ENCODE measurements around the gene ANAPC16.
"Not testable (repeated sequence)": the region's sequence is repeated elsewhere in the genome, so short reads cannot be mapped to it uniquely, and the experiment has no call there.

ANAPC16 gene

GRCh38 chr10:72211832-72212231 lies 4.0 kb upstream of the ANAPC16 start:
- DNase-seq = not testable (repeated sequence)

GRCh38 chr10:72218325-72218724 lies 2.5 kb downstream of the ANAPC16 start:
- DNase-seq = peak in 1 of 5 experiments; percentile 53

GRCh38 chr10:72218726-72219125 lies 2.9 kb downstream of the ANAPC16 start:
- DNase-seq = no peak

DNA sequence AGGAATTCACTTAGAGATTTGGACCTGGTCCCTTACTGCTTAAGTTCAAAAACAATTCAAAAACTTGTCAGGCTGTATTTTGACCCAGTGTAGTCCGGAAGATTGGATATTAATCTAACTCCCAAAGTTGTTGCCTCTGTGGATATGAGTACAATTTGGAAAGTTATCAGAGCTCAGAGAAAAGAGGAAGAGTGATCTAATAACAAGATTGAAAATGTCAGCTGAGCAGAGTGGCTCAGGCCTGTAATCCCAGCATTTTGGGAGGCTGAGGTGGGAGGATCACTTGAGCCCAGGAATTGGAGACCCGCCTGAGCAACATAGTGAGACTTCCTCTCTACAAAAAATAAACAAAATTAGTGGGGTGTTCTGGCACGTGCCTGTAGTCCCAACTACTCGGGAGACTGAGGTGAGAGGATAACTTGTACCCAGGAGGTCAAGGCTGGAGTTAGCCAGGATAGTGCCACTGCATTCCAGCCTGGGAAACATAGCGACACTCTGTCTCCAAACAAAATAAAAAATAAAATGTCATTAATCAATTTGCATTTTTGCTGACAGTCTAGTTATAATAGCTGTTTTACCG lies 3.5 kb downstream of the ANAPC16 start:
- DNase-seq = no peak

- DNase-seq = no peak
Observed at GRCh38 chr10:72220637-72221036, 4.8 kb downstream of the ANAPC16 start.

- no peak for DNase-seq
Observed at GRCh38 chr10:72221278-72221677, 5.5 kb downstream of the ANAPC16 start.

DNA sequence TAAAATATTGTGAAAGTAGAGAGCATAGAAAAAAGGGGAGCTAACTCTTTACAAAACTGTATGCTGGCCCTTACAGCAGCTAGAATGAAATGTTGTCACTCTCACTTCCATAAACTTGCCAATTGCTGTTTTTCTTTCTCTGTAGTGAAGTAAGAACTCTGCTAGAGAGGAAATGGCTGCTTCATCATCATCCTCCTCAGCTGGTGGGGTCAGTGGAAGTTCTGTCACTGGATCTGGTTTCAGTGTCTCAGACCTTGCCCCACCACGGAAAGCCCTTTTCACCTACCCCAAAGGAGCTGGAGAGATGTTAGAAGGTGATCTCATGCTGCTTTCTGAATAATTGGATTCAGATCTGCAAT lies 7.9 kb downstream of the ANAPC16 start:
- no peak for DNase-seq

DNA sequence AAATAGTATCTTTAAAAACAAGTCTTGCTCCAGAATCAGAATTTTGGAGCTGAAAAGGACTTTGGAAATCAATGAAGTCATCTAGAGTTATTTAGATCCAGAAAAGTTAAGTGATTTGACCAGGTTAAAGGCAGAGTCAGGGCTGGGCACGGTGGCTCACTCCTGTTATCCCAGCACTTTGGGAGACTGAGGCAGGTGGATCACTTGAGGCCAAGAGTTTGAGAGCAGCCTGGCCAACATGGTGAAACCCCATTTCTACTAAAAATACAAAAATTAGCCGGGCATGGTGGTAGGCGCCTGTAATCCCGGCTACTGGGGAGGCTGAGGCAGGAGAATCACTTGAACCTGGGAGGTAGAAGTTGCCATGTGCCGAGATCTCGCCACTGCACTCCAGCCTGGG lies 8.4 kb downstream of the ANAPC16 start:
- not testable (repeated sequence) for DNase-seq

DNA sequence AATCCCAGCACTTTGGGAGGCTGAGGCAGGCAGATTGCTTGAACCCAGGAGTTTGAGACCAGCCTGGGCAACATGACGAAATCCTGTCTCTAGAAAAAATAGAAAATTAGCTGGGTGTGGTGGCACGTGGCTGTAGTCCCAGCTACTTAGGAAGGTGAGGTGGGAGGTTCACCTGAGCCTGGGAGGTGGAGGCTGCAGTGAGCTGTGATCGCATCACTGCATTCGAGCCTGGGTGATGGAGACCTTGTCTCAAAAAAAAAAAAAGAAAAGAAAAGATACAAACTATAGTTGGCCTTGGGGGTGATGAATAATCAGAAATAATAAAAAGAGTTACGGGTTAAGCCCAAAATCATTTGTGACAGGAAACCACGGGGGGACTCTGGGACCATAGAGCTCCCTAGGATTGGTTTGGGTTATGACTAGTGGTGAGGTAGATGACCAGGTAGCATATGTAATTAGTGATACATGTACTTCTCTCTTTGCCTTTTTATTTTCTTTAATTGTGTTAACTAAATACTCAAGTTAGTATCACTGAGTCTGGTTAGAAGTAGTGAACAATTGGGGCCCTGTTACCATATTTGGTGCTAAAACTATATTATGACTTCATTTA lies 10.7 kb downstream of the ANAPC16 start:
- no peak for DNase-seq

DNA sequence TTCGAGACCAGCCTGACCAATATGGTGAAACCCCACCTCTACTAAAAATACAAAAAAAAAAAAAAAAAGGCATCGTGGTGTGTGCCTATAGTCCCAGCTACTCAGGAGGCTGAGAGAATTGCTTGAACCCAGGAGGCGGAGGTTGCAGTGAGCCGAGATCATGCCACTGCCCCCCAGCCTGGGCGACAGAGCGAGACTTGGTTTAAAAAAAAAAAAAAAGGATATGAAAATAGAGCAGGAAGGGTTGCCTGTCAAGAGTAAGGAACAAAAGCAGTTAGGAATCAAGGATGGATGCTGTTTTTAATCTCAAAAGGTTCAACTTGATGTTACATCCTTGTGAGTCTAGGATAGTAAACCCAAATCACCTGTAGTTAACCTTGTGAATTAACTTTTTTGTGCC lies 12.0 kb downstream of the ANAPC16 start:
- no peak for DNase-seq

DNA sequence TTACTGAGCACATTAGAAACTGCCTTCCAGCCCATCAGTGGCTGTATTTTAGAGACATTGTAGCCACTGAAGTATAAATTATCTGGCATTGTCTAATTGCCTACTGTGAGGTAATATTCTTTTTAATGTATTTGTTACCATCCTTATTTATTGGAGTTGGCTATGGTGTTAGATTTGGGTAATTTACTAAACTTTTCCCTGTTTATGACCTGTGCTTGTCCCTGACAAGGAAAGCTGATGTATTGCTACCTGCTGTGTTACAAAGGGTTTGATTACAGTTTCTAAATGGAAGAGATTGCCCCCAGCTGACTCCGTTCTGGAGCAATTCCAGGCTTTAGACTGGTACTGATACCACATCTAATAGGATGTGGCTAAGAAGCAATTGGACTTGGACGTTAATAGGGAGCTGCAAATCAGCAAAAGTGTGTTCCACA lies 12.5 kb downstream of the ANAPC16 start:
- no peak for DNase-seq

DNA sequence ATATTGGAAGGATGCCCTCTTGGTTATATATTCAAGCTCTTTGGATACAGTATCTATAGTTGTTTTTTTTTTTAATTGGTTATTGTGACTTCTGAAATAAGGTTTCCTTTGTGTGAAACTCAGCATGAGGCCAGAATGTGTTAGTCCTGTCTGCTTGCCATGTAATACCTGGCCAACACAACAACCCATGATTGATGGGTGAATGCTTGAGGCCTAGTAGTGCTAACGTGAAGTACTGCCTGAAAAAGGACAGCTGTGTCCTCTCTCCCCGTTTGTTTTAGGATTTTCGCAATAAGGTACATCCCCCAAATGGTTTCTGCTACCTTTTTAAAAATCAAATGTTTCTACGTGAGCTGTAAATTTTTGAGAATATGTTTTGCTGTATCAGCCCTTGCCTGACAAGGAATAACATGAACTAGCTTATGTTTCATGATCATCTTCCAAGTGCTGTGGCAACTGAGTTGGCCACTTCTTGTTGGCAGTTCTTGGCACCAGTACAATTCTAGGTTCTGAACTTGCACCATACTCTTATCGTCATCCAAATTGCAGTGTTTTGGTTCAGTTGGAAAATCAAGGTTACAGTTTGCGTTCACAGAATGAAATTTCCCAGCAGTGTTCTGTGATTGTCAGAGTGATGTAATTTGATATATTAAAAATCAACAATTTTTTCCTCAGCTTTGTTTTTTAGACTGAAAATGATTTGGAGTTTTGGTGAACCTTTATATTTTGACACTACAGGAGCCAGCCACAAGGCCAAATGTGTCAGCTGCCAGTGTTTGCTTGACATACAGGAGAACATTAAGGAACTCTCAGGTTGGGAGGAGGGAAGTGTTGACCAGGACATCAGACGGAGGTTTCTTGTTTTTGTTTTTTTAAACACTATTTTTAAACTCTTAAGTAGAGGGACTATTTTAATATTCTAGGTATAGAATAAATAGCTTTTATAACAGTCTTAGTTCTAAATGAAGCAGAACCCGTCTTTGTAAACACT lies 13.7 kb downstream of the ANAPC16 start:
- no peak for DNase-seq

- DNase-seq = no peak
Observed at GRCh38 chr10:72233621-72234020, 17.8 kb downstream of the ANAPC16 start.

GRCh38 chr10:72234560-72235095 lies 18.8 kb downstream of the ANAPC16 start:
- DNase-seq = no peak

DNA sequence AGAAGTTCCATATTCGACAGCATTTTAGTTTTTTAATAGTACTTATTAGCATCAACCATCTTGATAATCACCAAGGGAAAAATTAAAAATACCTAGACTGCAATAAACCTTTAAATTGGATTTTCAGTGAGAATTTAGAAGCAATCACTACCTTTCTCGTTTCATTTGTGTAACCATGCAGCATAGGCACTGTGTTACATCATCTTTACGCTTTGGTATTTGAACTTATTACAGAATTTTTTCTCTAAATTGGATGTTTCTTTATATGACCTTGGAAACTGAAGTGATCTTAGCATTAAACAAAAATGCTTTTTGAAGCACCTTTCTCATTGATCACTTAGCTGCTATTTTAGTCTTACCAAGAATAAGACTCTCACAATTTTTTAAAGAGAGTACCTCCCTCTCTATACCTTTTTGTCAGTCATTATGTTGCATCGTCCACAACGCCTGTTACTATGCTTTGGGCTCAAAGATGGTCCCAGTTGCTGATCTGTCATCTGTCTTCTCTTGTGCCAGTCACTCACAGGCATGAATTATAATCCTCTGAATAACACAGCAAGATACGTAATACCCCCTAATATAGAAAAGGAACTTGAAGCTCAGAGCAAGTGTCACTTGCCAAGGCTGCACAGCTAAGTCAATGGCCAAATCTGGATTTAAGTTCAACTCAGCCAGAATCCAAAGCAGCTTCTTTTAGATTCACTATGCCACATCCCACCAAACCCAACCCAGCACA lies 19.9 kb downstream of the ANAPC16 start:
- no peak for DNase-seq

- DNase-seq = no peak
Observed at GRCh38 chr10:72238392-72239175, 22.8 kb downstream of the ANAPC16 start.

DNA sequence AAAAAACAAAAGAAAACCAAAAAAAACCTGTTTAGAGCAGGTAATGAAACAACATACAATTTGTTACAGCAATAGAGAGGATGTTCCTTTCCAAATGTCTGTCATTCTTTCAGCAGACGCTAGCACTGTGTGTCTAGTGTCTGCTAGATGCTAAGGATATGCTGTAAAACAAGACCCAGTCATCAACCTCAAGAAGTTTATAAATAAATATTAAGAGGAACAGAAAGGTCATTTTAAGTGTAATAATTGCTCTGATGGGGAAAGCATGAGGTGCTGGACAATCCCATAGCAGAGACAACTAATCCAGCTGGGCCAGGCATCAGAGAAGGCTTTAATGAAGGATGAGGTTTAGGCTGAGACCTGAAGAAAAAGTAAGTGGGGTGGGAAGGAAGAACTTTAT lies 23.6 kb downstream of the ANAPC16 start:
- DNase-seq = no peak

DNA sequence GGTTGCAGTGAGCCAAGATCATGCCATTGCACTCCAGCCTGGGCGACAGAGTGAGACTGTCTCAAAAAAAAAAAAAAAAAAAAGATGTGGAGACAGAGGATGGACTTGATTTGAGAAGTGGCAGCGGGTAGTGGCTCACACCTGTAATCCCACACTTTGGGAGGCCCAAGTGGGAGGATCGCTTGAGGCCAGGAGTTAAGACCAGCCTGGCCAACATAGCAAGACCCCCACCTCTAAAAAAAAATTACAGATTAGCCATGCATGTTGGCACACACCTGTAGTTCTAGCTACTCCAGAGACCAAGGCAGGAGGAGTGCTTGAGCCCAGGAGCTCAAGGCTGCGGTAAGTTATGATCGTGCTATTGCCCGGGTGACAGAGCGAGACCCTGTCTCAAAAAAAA lies 24.6 kb downstream of the ANAPC16 start:
- DNase-seq = no peak

DNA sequence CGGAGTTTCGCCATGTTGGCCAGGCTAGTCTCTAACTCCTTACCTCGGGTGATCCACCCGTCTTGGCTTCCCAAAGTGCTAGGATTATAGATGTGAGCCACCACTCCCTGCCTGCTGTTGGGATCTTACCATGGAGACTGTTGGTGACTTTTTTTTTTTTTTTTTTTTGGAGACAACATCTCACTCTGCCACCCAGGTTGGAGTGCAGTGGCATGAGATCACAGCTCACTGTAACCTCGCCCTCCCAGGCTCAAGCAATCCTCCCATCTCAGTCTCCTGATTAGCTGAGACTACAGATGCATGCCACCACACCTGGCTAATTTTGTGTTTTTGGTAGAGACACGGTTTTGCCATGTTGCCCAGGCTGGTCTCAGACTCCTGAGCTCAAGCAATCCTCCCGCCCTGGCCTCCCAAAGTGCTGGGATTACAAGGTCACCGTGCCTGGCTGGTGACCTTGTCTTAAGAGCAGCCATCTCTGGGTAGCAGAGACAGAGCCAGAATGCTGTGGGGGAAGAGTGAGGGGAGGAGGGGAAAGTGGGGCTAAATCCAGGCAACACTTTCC lies 26.0 kb downstream of the ANAPC16 start:
- no peak for DNase-seq

GRCh38 chr10:72242675-72243074 lies 26.9 kb downstream of the ANAPC16 start:
- no peak for DNase-seq

- DNase-seq = no peak
Observed at GRCh38 chr10:72243822-72244437, 28.1 kb downstream of the ANAPC16 start.

Measured in T-helper 2 cell (primary cell).